HEK293T (cell line): ENCODE results near the gene LRRC75A.

Source experiments
- CTCF ChIA-PET: fragments of 350-600 bp; formaldehyde crosslinking; extraction: SDS; loops from one replicate; lab custom pipeline; 2021; ENCODE audit warnings: antibody characterized with exemption, inconsistent platforms; lab: Yijun Ruan, JAX
- POLR2A ChIA-PET: fragments of 350-600 bp; formaldehyde crosslinking; extraction: SDS; loops from one replicate; lab custom pipeline; 2020; ENCODE audit warnings: antibody characterized with exemption, inconsistent platforms; lab: Yijun Ruan, JAX
- DNase-seq: peaks from one replicate; pipeline ENCODE4 v3.0.0; 2012; ENCODE audit warnings: mixed read lengths; ENCODE audit errors: extremely low spot score
- ARNT ChIP-seq: fragments of 450-650 bp; IDR thresholded peaks from 2 replicates; pipeline ENCODE4 v1.6.1; 2017; ENCODE audit warnings: mild to moderate bottlenecking
- BHLHE40 ChIP-seq: fragments of 450-650 bp; IDR thresholded peaks from 2 replicates; pipeline ENCODE4 v1.6.1; 2016; ENCODE audit warnings: mild to moderate bottlenecking, moderate library complexity, borderline replicate concordance
- CTBP1 ChIP-seq: fragments of 450-650 bp; IDR thresholded peaks from 2 replicates; pipeline ENCODE4 v1.6.1; 2016; ENCODE audit warnings: borderline replicate concordance
- ELF4 ChIP-seq: fragments of 450-650 bp; IDR thresholded peaks from 2 replicates; pipeline ENCODE4 v1.6.1; 2017; ENCODE audit warnings: antibody characterized with exemption
- FOXA1 ChIP-seq: fragments of 450-650 bp; IDR thresholded peaks from 2 replicates; pipeline ENCODE4 v1.6.1; 2016; ENCODE audit warnings: mild to moderate bottlenecking
- FOXK2 ChIP-seq: fragments of 450-650 bp; IDR thresholded peaks from 2 replicates; pipeline ENCODE4 v1.6.1; 2016; ENCODE audit warnings: mild to moderate bottlenecking
- FOXM1 ChIP-seq: fragments of 450-650 bp; IDR thresholded peaks from 2 replicates; pipeline ENCODE4 v1.6.1; 2017; ENCODE audit warnings: mild to moderate bottlenecking, borderline replicate concordance
- HDGF ChIP-seq: fragments of 450-650 bp; IDR thresholded peaks from 2 replicates; pipeline ENCODE4 v1.6.1; 2017; ENCODE audit warnings: antibody characterized with exemption, borderline replicate concordance
- L3MBTL2 ChIP-seq: fragments of 450-650 bp; conservative IDR thresholded peaks from 2 replicates; pipeline ENCODE4 v1.6.1; 2016; ENCODE audit warnings: mild to moderate bottlenecking
- LEF1 ChIP-seq: fragments of 450-650 bp; IDR thresholded peaks from 2 replicates; pipeline ENCODE4 v1.6.1; 2017; ENCODE audit warnings: mild to moderate bottlenecking, borderline replicate concordance
- NFRKB ChIP-seq: fragments of 450-650 bp; IDR thresholded peaks from 2 replicates; pipeline ENCODE4 v1.6.1; 2016; ENCODE audit warnings: mild to moderate bottlenecking, moderate library complexity
- PKNOX1 ChIP-seq: fragments of 450-650 bp; IDR thresholded peaks from 2 replicates; pipeline ENCODE4 v1.6.1; 2016
- SP1 ChIP-seq: fragments of 450-650 bp; IDR thresholded peaks from 2 replicates; pipeline ENCODE4 v1.6.1; 2017
- SUZ12 ChIP-seq: fragments of 450-650 bp; IDR thresholded peaks from 2 replicates; pipeline ENCODE4 v1.6.1; 2016; ENCODE audit warnings: mild to moderate bottlenecking
- TARDBP ChIP-seq: fragments of 450-650 bp; IDR thresholded peaks from 2 replicates; pipeline ENCODE4 v1.6.1; 2016
- ZNF384 ChIP-seq: fragments of 450-650 bp; IDR thresholded peaks from 2 replicates; pipeline ENCODE4 v1.6.1; 2016

LRRC75A gene

GRCh38 chr17:16477666-16478065 lies 14.3 kb downstream of the LRRC75A start:
- CTCF ChIA-PET = interaction anchor here (1.4 kb wide), 1 partner anchor 44 kb away, joined by 8 read pairs; no protein-coding TSS in a partner anchor

GRCh38 chr17:16477255-16477654 lies 14.7 kb downstream of the LRRC75A start:
- no peak for DNase-seq
- POLR2A ChIA-PET = interaction anchor here (0.5 to 4.0 kb wide), 2 partner anchors 18 to 38 kb away, joined by 3 to 16 read pairs; no protein-coding TSS in a partner anchor
- no peak for TF ChIP-seq L3MBTL2
- TF ChIP-seq FOXM1 = no peak
- TF ChIP-seq FOXA1 = no peak
- no peak for TF ChIP-seq NFRKB
- no peak for TF ChIP-seq ZNF384
- TF ChIP-seq SUZ12 = no peak
- no peak for TF ChIP-seq BHLHE40
- no peak for TF ChIP-seq HDGF
- no peak for TF ChIP-seq LEF1
- TF ChIP-seq ARNT = no peak
- TF ChIP-seq FOXK2 = no peak
- no peak for TF ChIP-seq TARDBP
- TF ChIP-seq CTBP1 = no peak
- TF ChIP-seq ELF4 = no peak
- no peak for TF ChIP-seq SP1
- TF ChIP-seq PKNOX1 = no peak
- CTCF ChIA-PET = interaction anchor here (1.4 kb wide), 1 partner anchor 44 kb away, joined by 8 read pairs; no protein-coding TSS in a partner anchor

More at GRCh38 chr17:16477666-16478065, 14.3 kb downstream of the LRRC75A start:
- no peak for TF ChIP-seq ARNT
- DNase-seq = no peak
- POLR2A ChIA-PET = interaction anchor here (0.5 to 4.0 kb wide), 4 partner anchors 14 to 97 kb away, joined by 3 to 16 read pairs (median 3); partner anchors contain the start of genes LRRC75A and UBB

GRCh38 chr17:16475179-16475704 lies 16.8 kb downstream of the LRRC75A start:
- TF ChIP-seq LEF1 (no peak), TARDBP (no peak), FOXA1 (no peak), FOXM1 (no peak), NFRKB (no peak), CTBP1 (no peak)
- ChIA-PET POLR2A (interaction anchor here (0.8 to 4.0 kb wide), 2 partner anchors 17 to 36 kb away, joined by 3 to 16 read pairs; partner anchors contain the start of gene LRRC75A), CTCF (interaction anchor here (1.1 kb wide), 1 partner anchor 16 kb away, joined by 3 read pairs; no protein-coding TSS in a partner anchor)
- DNase-seq = no peak

GRCh38 chr17:16474012-16474725 lies 17.8 kb downstream of the LRRC75A start:
- CTCF ChIA-PET = no interaction called here
- DNase-seq = no peak
- no peak for TF ChIP-seq LEF1
- no peak for TF ChIP-seq BHLHE40
- TF ChIP-seq HDGF = no peak
- no peak for TF ChIP-seq ZNF384
- TF ChIP-seq CTBP1 = no peak
- TF ChIP-seq SP1 = no peak
- no peak for TF ChIP-seq FOXM1
- no peak for TF ChIP-seq FOXK2
- no peak for TF ChIP-seq FOXA1
- no peak for TF ChIP-seq ARNT
- no peak for TF ChIP-seq TARDBP
- no peak for TF ChIP-seq NFRKB
- TF ChIP-seq PKNOX1 = no peak
- TF ChIP-seq L3MBTL2 = no peak
- TF ChIP-seq SUZ12 = no peak
- POLR2A ChIA-PET = no interaction called here

- TF ChIP-seq ZNF384 (no peak), ARNT (no peak), FOXK2 (no peak), FOXA1 (no peak), FOXM1 (no peak), CTBP1 (no peak)
- no peak for DNase-seq
- ChIA-PET POLR2A (interaction anchor here (2.2 kb wide), 1 partner anchor 34 kb away, joined by 7 read pairs; no protein-coding TSS in a partner anchor), CTCF (interaction anchor here (1.6 kb wide), 1 partner anchor 48 kb away, joined by 3 read pairs; no protein-coding TSS in a partner anchor)
Measured at GRCh38 chr17:16473044-16474011, 18.7 kb downstream of the LRRC75A start.
